Measurements from ENCODE around the gene ENG. TPM values are rescaled to one million over a fixed set of nuclear protein-coding genes. Genes with fewer than 3 reads are reported as not detected.
A peak's percentile ranks its signal among the peaks of the same experiment; 100 is the strongest.

ENG gene
- total and polyA plus RNA-seq, 2 donors = 16.4 to 196 TPM

DNA sequence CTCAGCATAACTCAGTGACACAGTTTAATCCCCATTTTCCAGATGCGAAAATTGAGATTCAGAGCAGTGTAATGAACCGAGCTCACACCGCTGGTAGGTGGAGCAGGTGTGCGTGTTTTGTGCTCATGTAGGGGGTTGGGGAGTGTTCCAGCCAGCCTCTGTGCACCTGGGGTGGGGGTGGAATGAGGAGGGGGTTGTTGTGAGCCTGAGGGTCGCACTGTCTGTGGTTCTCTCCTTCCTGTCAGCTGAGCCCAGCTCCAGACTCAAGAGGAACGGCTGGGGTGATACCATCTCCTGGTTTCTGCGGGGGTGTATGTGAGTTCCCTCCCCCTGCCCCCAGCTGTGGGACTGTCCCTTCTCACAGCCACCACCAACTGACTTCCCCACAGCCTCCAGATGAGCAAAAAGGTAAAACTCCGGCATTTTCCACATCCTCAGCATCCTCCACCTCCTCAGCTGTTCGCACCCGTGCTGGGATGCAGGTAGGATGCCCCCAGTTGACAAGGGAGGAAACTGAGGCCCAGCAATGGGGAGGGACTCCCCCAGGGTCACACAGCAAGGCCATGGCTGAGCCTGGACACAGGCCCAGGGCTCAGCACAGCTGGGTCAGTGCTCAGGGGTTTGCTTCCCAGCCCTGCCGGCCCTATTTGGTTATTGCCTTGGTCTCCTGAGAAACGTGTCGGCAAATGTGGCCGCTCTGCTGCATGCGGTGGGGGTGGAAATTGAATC, 78.1 kb downstream of the ENG start:
- 63% methylated on average over 15 of the region's 15 CpGs for WGBS
- Histone ChIP-seq H3K27ac (ENCODE audit: low read depth) (no peak overlapping the region), H3K4me3 (ENCODE audit: low read depth, low read length) (peak overlapping the region; percentile 13), H3K36me3 (ENCODE audit: insufficient read depth) (no peaks in the 10 kb centered on the region), H3K4me1 (ENCODE audit: insufficient read depth) (no peaks in the 10 kb centered on the region)
- no peak for DNase-seq (ENCODE audit: extremely low spot score)

DNA sequence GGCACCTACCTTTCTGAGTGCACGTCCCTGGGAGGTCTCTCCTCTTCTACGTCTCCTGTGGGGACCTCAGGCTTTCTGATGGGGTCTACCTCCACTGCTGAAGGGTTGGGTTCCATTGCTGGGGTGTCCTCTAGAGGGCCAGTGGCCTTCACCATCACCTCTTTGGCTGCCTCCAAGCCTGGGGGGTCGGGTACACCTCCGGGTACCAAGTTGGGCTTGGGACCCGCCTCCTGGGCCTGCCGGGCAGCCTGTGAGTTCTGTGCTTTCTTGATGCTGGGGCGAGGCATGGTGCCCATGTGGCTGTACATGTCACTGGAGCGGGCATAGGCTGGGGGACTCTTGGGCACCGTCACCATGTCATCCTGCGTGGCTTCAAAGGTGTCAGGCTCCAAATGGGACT, 80.5 kb downstream of the ENG start:
- Histone ChIP-seq H3K4me1 (ENCODE audit: insufficient read depth) (no peaks in the 10 kb centered on the region), H3K4me3 (ENCODE audit: low read depth, low read length) (no peak overlapping the region), H3K27ac (ENCODE audit: low read depth) (no peak overlapping the region), H3K36me3 (ENCODE audit: insufficient read depth) (no peaks in the 10 kb centered on the region)
- 87% methylated on average over 10 of the region's 10 CpGs for WGBS
- no peak for DNase-seq (ENCODE audit: extremely low spot score)

DNA sequence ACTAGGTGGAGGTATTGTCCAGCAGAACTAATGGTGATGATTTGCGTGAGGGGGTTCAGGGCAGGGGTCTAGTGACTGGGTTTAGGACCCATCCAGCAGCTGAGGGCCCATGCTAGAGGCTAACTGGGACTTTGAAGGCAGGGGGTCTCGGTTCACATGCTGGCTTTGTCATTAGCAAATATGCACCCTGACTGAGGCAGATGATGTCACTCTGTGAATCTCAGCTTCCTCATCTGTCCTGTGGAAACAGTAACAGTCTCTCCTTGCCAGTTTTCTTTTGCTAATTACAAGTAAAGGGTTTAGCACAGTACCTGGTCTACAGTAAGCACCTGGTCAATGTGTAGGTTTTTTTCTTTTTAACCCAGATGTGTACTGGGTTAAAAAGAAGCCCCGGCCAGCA, 81.2 kb downstream of the ENG start:
- H3K36me3 ChIP-seq (ENCODE audit: insufficient read depth) = no peaks in the 10 kb centered on the region
- no peak for DNase-seq (ENCODE audit: extremely low spot score)
- 87% methylated on average over 3 of the region's 3 CpGs for WGBS
- no peak overlapping the region for H3K4me3 ChIP-seq (ENCODE audit: low read depth, low read length)
- H3K4me1 ChIP-seq (ENCODE audit: insufficient read depth) = no peaks in the 10 kb centered on the region
- no peak overlapping the region for H3K27ac ChIP-seq (ENCODE audit: low read depth)

DNA sequence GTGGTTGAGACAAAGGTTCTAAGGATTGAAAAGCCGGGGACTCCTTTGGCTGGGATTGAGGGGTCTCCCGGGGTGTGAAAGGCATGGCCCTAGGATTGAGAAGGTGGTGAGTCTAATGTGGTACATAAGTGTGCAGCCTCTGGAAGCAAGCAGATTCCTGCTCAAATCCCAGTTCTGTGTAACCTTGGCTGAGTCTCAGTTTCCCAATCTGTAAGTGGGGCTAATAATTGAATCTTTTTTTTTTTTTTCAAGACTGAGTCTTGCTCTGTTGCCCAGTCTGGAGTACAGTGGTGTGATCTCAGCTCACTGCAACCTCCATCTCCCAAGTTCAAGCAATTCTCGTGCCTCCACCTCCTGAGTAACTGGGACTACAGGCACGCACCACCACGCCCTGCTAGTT, 81.9 kb downstream of the ENG start:
- H3K4me3 ChIP-seq (ENCODE audit: low read depth, low read length) = no peak overlapping the region
- H3K27ac ChIP-seq (ENCODE audit: low read depth) = no peak overlapping the region
- no peak for DNase-seq (ENCODE audit: extremely low spot score)
- 93% methylated on average over 5 of the region's 5 CpGs for WGBS
- no peaks in the 10 kb centered on the region for H3K4me1 ChIP-seq (ENCODE audit: insufficient read depth)
- no peaks in the 10 kb centered on the region for H3K36me3 ChIP-seq (ENCODE audit: insufficient read depth)

DNA sequence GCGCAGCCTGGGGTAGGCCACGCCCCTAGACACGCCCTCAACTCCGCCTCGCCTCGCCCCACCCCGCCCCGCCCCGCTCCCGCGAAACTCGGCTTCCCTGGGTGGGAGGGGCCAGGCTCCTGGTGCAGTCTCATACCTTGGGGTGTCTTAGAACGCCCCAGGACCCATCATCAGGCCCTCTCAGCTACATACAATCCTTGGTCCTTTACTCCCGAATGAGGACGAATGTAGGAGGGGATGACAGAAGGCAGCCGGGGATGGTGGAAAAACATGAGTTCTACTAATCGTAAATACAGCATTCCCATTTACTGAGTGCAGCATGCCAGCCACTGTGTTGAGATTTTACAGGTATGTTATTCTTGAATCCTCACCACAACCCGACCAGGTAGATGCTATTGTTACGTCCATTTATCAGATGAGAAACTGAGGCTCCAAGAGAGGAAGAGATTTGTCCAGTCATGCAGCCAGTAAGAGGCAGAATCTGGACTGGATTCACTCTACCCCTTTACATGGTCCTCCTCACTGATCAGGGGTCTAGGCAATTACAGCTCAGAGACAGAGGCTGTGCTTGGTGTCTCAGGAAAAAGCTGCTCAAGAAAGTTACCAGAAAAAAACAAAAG, 82.8 kb downstream of the ENG start:
- H3K4me1 ChIP-seq (ENCODE audit: insufficient read depth) = no peaks in the 10 kb centered on the region
- DNase-seq (ENCODE audit: extremely low spot score) = no peak
- H3K36me3 ChIP-seq (ENCODE audit: insufficient read depth) = no peaks in the 10 kb centered on the region
- H3K4me3 ChIP-seq (ENCODE audit: low read depth, low read length) = peak overlapping the region; percentile 37
- WGBS = 4% methylated on average over 19 of the region's 19 CpGs
- H3K27ac ChIP-seq (ENCODE audit: low read depth) = no peak overlapping the region

DNA sequence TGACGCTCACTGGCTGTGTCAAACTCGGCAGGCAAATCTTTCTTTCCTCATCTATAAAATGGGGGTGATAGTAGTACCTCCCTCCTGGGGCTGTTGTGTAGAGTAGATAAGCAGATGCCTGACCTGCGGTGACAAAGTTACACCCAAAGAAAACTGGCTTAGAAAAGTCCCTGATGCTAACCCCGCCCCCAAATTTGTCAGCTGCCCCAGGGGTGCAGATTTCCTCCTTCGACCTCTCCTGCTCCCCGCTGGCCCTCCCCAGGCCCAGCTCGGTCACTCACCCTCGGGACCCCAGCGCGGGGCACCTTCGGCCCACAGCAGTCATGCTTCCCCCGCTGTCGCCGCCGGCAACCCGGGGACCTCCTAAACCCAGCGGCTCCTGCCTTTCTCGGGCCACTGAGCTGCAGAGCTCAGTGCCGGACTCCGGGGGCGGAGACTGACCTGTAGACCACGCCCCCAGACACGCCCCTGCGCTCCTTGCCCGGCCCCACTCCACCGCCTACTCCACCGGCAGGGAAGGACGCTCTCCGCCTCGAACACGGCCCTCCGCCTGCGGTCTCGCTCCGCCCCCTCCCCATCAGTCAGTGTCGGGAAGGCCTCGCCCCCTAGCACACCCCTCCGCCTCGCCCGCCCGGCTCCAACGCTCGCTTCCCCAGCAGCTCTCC, 83.4 kb downstream of the ENG start:
- Histone ChIP-seq H3K4me3 (ENCODE audit: low read depth, low read length) (peak overlapping the region; percentile 37), H3K36me3 (ENCODE audit: insufficient read depth) (no peaks in the 10 kb centered on the region), H3K4me1 (ENCODE audit: insufficient read depth) (no peaks in the 10 kb centered on the region), H3K27ac (ENCODE audit: low read depth) (no peak overlapping the region)
- peak; percentile 91 for DNase-seq (ENCODE audit: extremely low spot score)
- 4% methylated on average over 43 of the region's 43 CpGs for WGBS

DNA sequence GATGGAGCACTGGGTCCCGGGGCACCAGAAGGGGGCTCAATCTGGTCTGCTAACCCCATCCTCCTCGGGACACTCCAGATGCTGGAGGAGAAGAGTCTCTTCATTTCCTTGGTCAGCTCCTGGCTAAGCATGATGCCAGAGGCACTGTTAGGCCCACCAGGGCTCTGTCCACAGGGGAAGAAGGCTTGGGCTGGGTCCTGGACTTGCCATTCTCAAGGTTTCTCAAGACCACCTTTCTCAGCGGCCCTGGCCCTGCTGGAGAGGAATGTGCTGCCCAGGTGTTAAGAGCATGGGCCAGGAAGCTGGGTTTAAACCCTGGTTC, 83.9 kb downstream of the ENG start:
- WGBS = 51% methylated on average over 3 of the region's 3 CpGs
- H3K36me3 ChIP-seq (ENCODE audit: insufficient read depth) = no peaks in the 10 kb centered on the region
- peak overlapping the region; percentile 37 for H3K4me3 ChIP-seq (ENCODE audit: low read depth, low read length)
- no peak for DNase-seq (ENCODE audit: extremely low spot score)
- H3K4me1 ChIP-seq (ENCODE audit: insufficient read depth) = no peaks in the 10 kb centered on the region
- no peak overlapping the region for H3K27ac ChIP-seq (ENCODE audit: low read depth)

DNA sequence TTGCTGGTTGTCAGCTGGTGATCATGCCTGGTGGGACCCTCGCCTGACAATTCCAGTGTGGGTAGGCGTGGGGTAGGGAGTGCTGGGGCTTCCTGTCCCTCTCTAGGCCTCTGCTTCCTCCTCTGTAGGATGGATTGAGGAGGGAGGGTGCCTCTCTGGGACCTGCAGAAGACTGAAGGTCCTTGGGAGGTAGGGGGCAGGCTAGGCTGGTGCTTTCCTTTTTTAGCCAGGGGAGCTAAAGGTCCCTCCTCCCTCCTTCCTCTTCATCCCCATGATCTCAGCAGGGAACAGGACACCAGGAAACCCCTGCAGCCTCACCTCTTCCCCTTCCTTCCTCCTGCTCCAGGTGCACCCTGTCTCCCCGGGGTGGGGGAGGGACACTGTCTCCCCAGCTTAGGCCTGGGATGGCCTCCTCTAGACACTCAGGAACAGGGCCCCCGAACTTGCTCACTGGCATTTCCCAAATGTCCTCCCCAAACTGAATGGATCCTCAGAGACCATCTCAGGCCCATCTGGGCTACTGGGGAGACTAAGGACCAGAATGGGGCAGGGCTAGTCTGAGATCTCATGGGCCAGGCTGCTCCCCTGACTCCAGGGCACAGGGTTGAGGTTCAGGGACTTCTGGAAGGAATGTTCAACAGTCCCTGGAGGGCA, 84.4 kb downstream of the ENG start:
- WGBS = 80% methylated on average over 4 of the region's 4 CpGs
- Histone ChIP-seq H3K4me3 (ENCODE audit: low read depth, low read length) (no peak overlapping the region), H3K4me1 (ENCODE audit: insufficient read depth) (no peaks in the 10 kb centered on the region)

DNA sequence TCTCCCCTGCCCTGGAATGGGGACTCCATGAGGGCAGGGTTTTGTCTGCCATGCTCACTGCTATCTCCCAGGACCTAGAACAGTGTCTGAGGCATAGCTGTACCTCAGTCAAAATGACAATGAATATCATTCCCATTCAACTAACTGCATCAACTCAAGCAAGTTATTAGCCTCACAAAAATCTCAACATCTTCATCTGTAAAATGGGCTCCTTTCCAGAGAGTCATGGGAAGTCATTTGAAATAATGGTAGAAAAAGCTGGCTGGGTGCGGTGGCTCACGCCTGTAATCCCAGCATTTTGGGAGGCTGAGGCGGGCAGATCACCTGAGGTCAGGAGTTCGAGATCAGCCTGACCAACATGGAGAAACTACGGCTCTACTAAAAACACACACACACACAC, 85.4 kb downstream of the ENG start:
- H3K4me3 ChIP-seq (ENCODE audit: low read depth, low read length) = no peak overlapping the region
- 89% methylated on average over 5 of the region's 5 CpGs for WGBS
- no peak overlapping the region for H3K27ac ChIP-seq (ENCODE audit: low read depth)
- no peak for DNase-seq (ENCODE audit: extremely low spot score)
- H3K36me3 ChIP-seq (ENCODE audit: insufficient read depth) = no peaks in the 10 kb centered on the region
- no peaks in the 10 kb centered on the region for H3K4me1 ChIP-seq (ENCODE audit: insufficient read depth)

More for the DNA sequence above, 84.4 kb downstream of the ENG start:
- peak overlapping the region; percentile 27 for H3K27ac ChIP-seq (ENCODE audit: low read depth)
- no peaks in the 10 kb centered on the region for H3K36me3 ChIP-seq (ENCODE audit: insufficient read depth)
- DNase-seq (ENCODE audit: extremely low spot score) = no peak

DNA sequence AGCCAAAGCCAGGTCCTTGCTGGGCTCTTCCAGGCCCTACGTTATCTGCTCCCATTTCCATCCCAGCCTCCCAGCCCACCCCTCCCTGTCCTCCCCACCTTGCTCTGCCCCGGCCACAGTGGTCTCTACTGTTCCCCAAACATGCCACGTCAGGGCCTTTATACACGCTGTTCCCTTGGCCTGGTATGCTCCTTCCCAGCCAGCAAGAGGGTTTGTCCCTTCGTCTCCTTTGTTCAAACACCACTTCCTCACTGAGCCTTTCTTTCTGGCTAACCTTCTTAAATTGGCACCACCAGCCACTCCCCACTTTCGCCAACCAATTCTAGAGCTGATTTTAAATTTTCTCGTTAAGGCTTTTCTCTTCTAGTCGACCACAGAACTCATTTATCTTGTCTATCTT, 85.8 kb downstream of the ENG start:
- Histone ChIP-seq H3K36me3 (ENCODE audit: insufficient read depth) (no peaks in the 10 kb centered on the region), H3K4me1 (ENCODE audit: insufficient read depth) (no peaks in the 10 kb centered on the region), H3K4me3 (ENCODE audit: low read depth, low read length) (no peak overlapping the region), H3K27ac (ENCODE audit: low read depth) (no peak overlapping the region)
- DNase-seq (ENCODE audit: extremely low spot score) = no peak
- whole genome bisulfite sequencing = 78% methylated on average over 8 of the region's 8 CpGs

DNA sequence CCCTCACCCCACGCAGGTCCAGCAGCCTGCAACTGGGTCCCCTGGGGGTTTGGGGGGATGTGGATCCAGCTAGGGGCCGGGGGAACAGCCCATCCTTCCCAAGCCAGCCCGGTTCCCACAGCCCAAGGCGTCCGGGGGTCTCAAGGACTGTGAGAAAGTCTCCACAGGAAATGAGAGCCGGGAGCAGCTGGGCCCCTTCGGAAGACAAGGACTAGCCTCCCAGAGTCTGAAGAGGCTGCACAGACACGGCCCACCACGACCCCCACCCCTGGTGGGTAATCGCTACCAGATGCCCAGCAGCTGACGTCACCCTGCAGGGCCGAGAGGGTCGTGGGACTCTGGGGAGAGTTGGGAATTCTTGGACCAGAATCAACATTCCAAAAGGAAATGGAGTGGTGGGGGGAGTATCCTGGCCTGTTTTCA, 86.5 kb downstream of the ENG start:
- Histone ChIP-seq H3K4me3 (ENCODE audit: low read depth, low read length) (no peak overlapping the region), H3K27ac (ENCODE audit: low read depth) (peak overlapping the region; percentile 27), H3K4me1 (ENCODE audit: insufficient read depth) (no peaks in the 10 kb centered on the region), H3K36me3 (ENCODE audit: insufficient read depth) (no peaks in the 10 kb centered on the region)
- DNase-seq (ENCODE audit: extremely low spot score) = no peak
- 34% methylated on average over 13 of the region's 13 CpGs for WGBS

DNA sequence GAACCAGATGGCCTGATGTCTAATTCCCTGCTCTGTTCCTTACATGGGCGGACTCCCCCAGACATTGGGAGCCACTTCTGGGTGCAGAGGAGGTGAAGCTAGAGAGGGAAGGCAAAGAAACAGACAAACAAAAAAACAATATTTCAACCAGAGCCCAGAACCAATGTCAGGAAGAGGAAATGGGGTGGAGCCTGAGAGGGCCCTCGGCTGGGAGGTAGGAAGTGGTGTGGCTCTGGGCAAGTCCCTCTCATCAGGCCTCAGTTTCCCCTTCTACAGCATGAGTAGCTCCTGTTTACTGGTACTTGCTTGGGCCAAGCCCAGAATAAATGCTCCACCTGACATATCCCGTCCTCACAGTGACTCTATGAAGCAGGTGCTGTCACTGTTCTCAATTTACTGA, 87.0 kb downstream of the ENG start:
- 65% methylated on average over 3 of the region's 3 CpGs for WGBS
- Histone ChIP-seq H3K4me1 (ENCODE audit: insufficient read depth) (no peaks in the 10 kb centered on the region), H3K4me3 (ENCODE audit: low read depth, low read length) (no peak overlapping the region), H3K36me3 (ENCODE audit: insufficient read depth) (no peaks in the 10 kb centered on the region), H3K27ac (ENCODE audit: low read depth) (no peak overlapping the region)
- no peak for DNase-seq (ENCODE audit: extremely low spot score)

DNA sequence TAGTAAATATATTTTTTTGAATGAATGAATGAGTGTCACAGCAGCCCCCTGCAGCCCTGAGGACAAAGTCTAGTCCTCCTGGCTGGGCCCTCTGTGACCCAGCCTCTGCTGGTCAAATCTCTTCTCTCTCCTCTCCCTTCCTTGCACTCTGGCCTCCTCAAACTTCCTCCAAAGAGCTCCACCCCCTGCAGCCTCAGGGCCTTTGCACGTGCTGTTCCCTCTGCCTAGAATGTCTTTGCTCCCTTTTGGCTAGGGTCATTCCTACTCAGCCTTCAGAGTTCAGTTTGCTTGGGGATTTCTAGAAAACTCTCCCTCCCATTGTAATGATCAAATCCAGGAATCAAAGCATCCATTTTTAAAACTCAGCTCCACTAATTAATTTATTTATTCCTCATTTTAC, 89.0 kb downstream of the ENG start:
- 86% methylated on average over 1 of the region's 1 CpG for WGBS
- H3K4me3 ChIP-seq (ENCODE audit: low read depth, low read length) = no peak overlapping the region
- H3K4me1 ChIP-seq (ENCODE audit: insufficient read depth) = no peaks in the 10 kb centered on the region
- H3K27ac ChIP-seq (ENCODE audit: low read depth) = no peak overlapping the region
- DNase-seq (ENCODE audit: extremely low spot score) = no peak
- no peaks in the 10 kb centered on the region for H3K36me3 ChIP-seq (ENCODE audit: insufficient read depth)

Measured in urinary bladder (tissue), 4 donors.